ENCODE data around the gene SHOX. TPM values are rescaled to one million over a fixed set of nuclear protein-coding genes. Genes with fewer than 3 reads are reported as not detected.
"Not testable (repeated sequence)": the region's sequence is repeated elsewhere in the genome, so short reads cannot be mapped to it uniquely, and the experiment has no call there.

The SHOX gene
- total RNA-seq, 1 donor from 2014 or later: not detected

DNA sequence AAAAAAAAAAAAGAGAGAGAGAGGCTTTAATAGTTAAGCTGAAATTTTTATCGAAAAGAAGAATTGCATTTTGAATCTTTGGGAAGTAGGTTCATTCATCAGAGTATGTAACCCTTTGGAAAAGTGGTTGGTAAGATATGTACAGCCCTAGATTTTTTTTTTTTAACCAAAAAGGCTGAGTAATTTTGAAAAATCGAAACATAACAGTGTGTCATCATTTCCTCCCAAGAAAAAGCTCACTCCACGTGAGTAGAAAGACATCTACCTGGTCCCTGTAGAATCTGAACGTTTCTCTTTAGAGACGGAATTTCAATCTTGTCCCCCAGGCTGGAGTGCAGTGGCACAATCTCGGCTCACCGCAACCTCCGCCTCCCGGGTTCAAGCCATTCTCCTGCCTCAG is 16.2 kb downstream of the SHOX start:
- peaks cover 10% of the 10 kb centered on the region for H3K27me3 Mint-ChIP-seq
- H3K4me1 Mint-ChIP-seq: no peaks in the 10 kb centered on the region
- no peaks in the 10 kb centered on the region for H3K36me3 Mint-ChIP-seq (ENCODE audit: low read depth)
- H3K4me3 Mint-ChIP-seq: no peak overlapping the region
- H3K9me3 Mint-ChIP-seq: no peaks in the 10 kb centered on the region
- ATAC-seq (ENCODE audit: low read depth) (no peak), DNase-seq (no peak)
- H3K27ac Mint-ChIP-seq: no peak overlapping the region
- intact Hi-C loops (cut with micrococcal nuclease): no loop called here
- ChIA-PET CTCF (no interaction called here), POLR2A (no interaction called here)
- TF ChIP-seq CTCF (IDR thresholded peaks at IDR 0.05): no peak

DNA sequence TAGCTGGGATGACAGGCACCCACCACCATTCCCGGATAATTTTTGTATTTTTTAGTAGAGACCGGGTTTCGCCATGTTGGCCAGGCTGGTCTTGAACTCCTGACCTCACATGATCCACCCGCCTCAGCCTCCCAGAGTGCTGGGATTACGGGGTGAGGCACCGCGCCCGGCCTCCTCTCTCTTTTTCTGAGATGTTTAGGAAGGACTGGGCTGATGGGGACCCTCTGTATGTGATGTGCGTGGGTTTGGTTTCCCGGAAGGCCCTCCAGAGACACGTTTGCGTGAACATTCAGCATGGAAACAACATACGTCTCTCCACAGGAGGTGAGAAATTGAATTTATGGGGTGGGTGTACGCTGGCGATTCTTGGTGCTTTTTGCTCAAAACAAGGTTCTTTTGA is 18.6 kb downstream of the SHOX start:
- no peak for DNase-seq
- ATAC-seq (ENCODE audit: low read depth): no peak
- peaks cover 4% of the 10 kb centered on the region for H3K27me3 Mint-ChIP-seq
- H3K4me3 Mint-ChIP-seq: no peak overlapping the region
- H3K36me3 Mint-ChIP-seq (ENCODE audit: low read depth): no peaks in the 10 kb centered on the region
- TF ChIP-seq CTCF (IDR thresholded peaks at IDR 0.05): no peak
- H3K27ac Mint-ChIP-seq: no peak overlapping the region
- CTCF ChIA-PET: no interaction called here
- POLR2A ChIA-PET: no interaction called here
- H3K4me1 Mint-ChIP-seq: no peaks in the 10 kb centered on the region
- H3K9me3 Mint-ChIP-seq: no peaks in the 10 kb centered on the region
- intact Hi-C loops (cut with micrococcal nuclease): no loop called here

GRCh38 chrX:650324-650723 is 19.7 kb downstream of the SHOX start:
- no peaks in the 10 kb centered on the region for H3K36me3 Mint-ChIP-seq (ENCODE audit: low read depth)
- DNase-seq: no peak
- ChIA-PET CTCF (no interaction called here), POLR2A (no interaction called here)
- ATAC-seq (ENCODE audit: low read depth): no peak
- intact Hi-C loops (cut with micrococcal nuclease): no loop called here
- no peaks in the 10 kb centered on the region for H3K27me3 Mint-ChIP-seq
- H3K9me3 Mint-ChIP-seq: no peaks in the 10 kb centered on the region
- no peak overlapping the region for H3K4me3 Mint-ChIP-seq
- H3K27ac Mint-ChIP-seq: no peak overlapping the region
- no peaks in the 10 kb centered on the region for H3K4me1 Mint-ChIP-seq
- no peak for TF ChIP-seq CTCF (IDR thresholded peaks at IDR 0.05)

- no peaks in the 10 kb centered on the region for H3K9me3 Mint-ChIP-seq
- no peaks in the 10 kb centered on the region for H3K4me1 Mint-ChIP-seq
- H3K36me3 Mint-ChIP-seq (ENCODE audit: low read depth): no peaks in the 10 kb centered on the region
- no peak overlapping the region for H3K27ac Mint-ChIP-seq
- CTCF ChIA-PET: no interaction called here
- ATAC-seq (ENCODE audit: low read depth): no peak
- H3K27me3 Mint-ChIP-seq: no peaks in the 10 kb centered on the region
- no peak for DNase-seq
- intact Hi-C loops (cut with micrococcal nuclease): no loop called here
- TF ChIP-seq CTCF (IDR thresholded peaks at IDR 0.05): no peak
- POLR2A ChIA-PET: no interaction called here
- H3K4me3 Mint-ChIP-seq: no peak overlapping the region
Observed at GRCh38 chrX:650811-651210, 20.2 kb downstream of the SHOX start.

DNA sequence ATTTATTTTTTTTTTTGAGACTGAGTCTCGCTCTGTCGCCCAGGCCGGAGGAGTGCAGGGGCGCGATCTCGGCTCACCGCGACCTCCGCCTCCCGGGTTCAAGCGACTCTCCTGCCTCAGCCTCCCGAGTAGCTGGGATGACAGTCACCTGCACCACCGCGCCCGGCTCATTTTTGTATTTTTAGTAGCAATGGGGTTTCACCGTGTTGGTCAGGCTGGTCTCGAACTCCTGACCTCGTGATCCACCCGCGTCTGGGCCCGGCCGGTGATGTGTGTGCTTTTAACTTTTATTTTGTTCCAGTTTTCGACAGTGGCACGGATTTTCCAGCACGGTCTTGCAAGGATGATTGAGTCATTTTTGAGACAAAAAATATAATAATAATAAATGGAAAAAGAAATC is 21.3 kb downstream of the SHOX start:
- DNase-seq; ATAC-seq (ENCODE audit: low read depth); POLR2A ChIA-PET; H3K4me3 Mint-ChIP-seq; H3K36me3 Mint-ChIP-seq (ENCODE audit: low read depth); intact Hi-C loops (cut with micrococcal nuclease); CTCF ChIA-PET; H3K9me3 Mint-ChIP-seq; H3K4me1 Mint-ChIP-seq; H3K27me3 Mint-ChIP-seq; H3K27ac Mint-ChIP-seq: not testable (repeated sequence)

- intact Hi-C loops (cut with micrococcal nuclease): no loop called here
- no peaks in the 10 kb centered on the region for H3K4me1 Mint-ChIP-seq
- H3K36me3 Mint-ChIP-seq (ENCODE audit: low read depth): no peaks in the 10 kb centered on the region
- ChIA-PET CTCF (no interaction called here), POLR2A (no interaction called here)
- DNase-seq: no peak
- ATAC-seq (ENCODE audit: low read depth): no peak
- no peak for TF ChIP-seq CTCF (IDR thresholded peaks at IDR 0.05)
- H3K27me3 Mint-ChIP-seq: no peaks in the 10 kb centered on the region
- H3K4me3 Mint-ChIP-seq: no peak overlapping the region
- no peaks in the 10 kb centered on the region for H3K9me3 Mint-ChIP-seq
- no peak overlapping the region for H3K27ac Mint-ChIP-seq
Observed at GRCh38 chrX:652341-652741, 21.8 kb downstream of the SHOX start.
